SH-SY5Y (cell line): ENCODE results near the gene ZNF451.

Experiments used
- GATA2 ChIP-seq: IDR thresholded peaks from 2 replicates; pipeline ENCODE4 v1.6.1; 2011; ENCODE audit warnings: mild to moderate bottlenecking, low read depth, low read length
- GATA3 ChIP-seq: IDR thresholded peaks from 2 replicates; pipeline ENCODE4 v1.6.1; 2011; ENCODE audit warnings: low read depth, mild to moderate bottlenecking, low read length, moderate library complexity

DNA sequence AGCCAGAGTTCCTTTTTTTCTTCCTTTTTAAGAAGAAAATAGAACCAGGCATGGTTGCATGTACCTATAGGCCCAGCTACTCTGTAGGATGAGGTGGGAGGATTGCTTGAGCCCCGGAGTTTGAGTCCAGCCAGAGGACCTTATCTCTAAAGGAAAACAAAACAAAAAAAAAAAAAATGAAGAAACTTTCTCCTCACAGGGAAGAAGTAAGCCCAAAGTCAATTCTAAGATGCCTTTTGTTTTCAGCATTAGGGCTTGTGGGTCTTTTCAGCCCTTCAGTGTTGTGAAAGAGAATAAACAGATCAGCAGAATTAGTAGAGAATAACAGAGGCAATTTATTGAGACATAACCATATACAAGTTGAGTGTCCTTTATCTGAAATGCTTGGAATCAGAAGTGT lies 26.8 kb downstream of the ZNF451 start:
- TF ChIP-seq GATA2 (no peak), GATA3 (no peak)
